GM23338 (cell line): ENCODE results near the gene OCA2.

Experiments
- CREB1 ChIP-seq: fragments of 250-450 bp; sonication (Bioruptor Pico); IDR thresholded peaks from 2 replicates; pipeline ENCODE4 v1.5.0; 2020; ENCODE audit warnings: low read depth, mild to moderate bottlenecking, moderate library complexity
- EZH2 ChIP-seq: fragments of 200-600 bp; sonication (generic); IDR thresholded peaks from one replicate; pipeline ENCODE4 v1.8.0; 2017; ENCODE audit warnings: antibody characterized with exemption, mild to moderate bottlenecking, low read depth; ENCODE audit not compliant: unreplicated experiment
- JUNB ChIP-seq: IDR thresholded peaks from one replicate; pipeline ENCODE4 v1.6.1; 2016; ENCODE audit warnings: antibody characterized with exemption; ENCODE audit not compliant: unreplicated experiment
- NANOG ChIP-seq: IDR thresholded peaks from 2 replicates; pipeline ENCODE4 v1.6.1; 2016; ENCODE audit warnings: antibody characterized with exemption, borderline replicate concordance
- POLR2AphosphoS5 ChIP-seq: IDR thresholded peaks from 2 replicates; pipeline ENCODE4 v1.6.1; 2016; ENCODE audit warnings: antibody characterized with exemption, low read depth
- ZNF114 ChIP-seq: fragments of 250-450 bp; sonication (Bioruptor Pico); IDR thresholded peaks from 2 replicates; pipeline ENCODE4 v1.5.0; 2020; ENCODE audit warnings: mild to moderate bottlenecking, moderate library complexity
- TF ChIP-seq, protein P1 (sequence below), 2 experiments: fragments of 200-600 bp in 1 of 2; sonication (generic) in 1 of 2; conservative IDR thresholded peaks; 2 replicates each; pipeline versions ENCODE4 v1.5.1 to v1.6.1; 2016 to 2017; ENCODE audit warnings: antibody characterized with exemption in 2 of 2, low read depth in 2 of 2, mild to moderate bottlenecking in 2 of 2, moderate library complexity in 1 of 2

DNA sequence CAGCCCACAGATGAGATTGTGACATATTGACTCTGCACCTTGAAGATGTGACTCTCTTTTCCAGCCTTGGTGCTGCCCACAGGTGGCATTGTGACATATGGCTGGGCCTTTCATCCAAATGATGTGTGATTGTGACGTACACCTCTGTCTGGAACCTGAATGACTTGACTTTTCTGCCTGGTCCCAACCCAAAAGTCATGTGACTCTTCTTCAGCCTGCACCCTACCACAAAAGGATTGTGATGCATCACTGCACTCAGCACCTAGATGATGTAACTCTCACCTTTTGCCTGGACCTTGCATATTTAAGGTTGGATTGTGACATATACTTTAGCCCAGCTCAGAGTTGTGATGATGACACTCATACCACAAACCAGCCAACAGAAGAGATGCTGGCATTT, 204.5 kb downstream of the OCA2 start:
- TF ChIP-seq EZH2 (no peak), POLR2AphosphoS5 (no peak), NANOG (no peak), CREB1 (no peak), JUNB (no peak), ZNF114 (CRISPR knock-in tag) (no peak)
- TF ChIP-seq, protein P1, sequence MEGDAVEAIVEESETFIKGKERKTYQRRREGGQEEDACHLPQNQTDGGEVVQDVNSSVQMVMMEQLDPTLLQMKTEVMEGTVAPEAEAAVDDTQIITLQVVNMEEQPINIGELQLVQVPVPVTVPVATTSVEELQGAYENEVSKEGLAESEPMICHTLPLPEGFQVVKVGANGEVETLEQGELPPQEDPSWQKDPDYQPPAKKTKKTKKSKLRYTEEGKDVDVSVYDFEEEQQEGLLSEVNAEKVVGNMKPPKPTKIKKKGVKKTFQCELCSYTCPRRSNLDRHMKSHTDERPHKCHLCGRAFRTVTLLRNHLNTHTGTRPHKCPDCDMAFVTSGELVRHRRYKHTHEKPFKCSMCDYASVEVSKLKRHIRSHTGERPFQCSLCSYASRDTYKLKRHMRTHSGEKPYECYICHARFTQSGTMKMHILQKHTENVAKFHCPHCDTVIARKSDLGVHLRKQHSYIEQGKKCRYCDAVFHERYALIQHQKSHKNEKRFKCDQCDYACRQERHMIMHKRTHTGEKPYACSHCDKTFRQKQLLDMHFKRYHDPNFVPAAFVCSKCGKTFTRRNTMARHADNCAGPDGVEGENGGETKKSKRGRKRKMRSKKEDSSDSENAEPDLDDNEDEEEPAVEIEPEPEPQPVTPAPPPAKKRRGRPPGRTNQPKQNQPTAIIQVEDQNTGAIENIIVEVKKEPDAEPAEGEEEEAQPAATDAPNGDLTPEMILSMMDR (conservative IDR thresholded peaks at IDR 0.05; ENCODE audit: low read depth in 2 of 2) = no peak
